Tibial artery (tissue), 4 donors: ENCODE results near the gene ELAVL4.
A peak's percentile ranks its signal among the peaks of the same experiment; 100 is the strongest.

Experiments
- DNase-seq, 2 donors: peaks; one replicate each; pipeline ENCODE4 v3.0.0-alpha.2; 2019
- H3K27ac ChIP-seq, 2 donors: fragments of 200-600 bp; sonication (generic) in 1 of 2; 1 replicate in 1 of 2; 2 replicates in 1 of 2; pipeline ENCODE4 v1.5.1; 2018 to 2019; ENCODE audit warnings: mild to moderate bottlenecking in 1 of 2
- H3K27me3 ChIP-seq, 2 donors: fragments of 200-600 bp; sonication (generic) in 1 of 2; one replicate each; pipeline versions ENCODE4 v1.5.1 to v1.6.0; 2016 to 2019
- H3K36me3 ChIP-seq, 3 donors: fragments of 200-600 bp; sonication (generic) in 2 of 3; one replicate each; pipeline ENCODE4 v1.5.1; 2016 to 2019; ENCODE audit warnings: mild to moderate bottlenecking in 2 of 3
- H3K4me1 ChIP-seq, 4 donors: fragments of 200-600 bp; sonication (generic) in 2 of 4; 1 replicate in 3 of 4; 2 replicates in 1 of 4; pipeline ENCODE4 v1.5.1; 2016 to 2019
- H3K4me3 ChIP-seq, 2 donors: fragments of 200-600 bp; sonication (generic) in 1 of 2; 1 replicate in 1 of 2; 2 replicates in 1 of 2; pipeline ENCODE4 v1.5.1; 2018 to 2019; ENCODE audit warnings: mild to moderate bottlenecking in 2 of 2
- H3K9me3 ChIP-seq, 3 donors: fragments of 200-600 bp; sonication (generic) in 1 of 3; one replicate each; pipeline ENCODE4 v1.5.1; 2016 to 2019
- CTCF ChIP-seq, 2 experiments: fragments of 200-600 bp in 1 of 2; fragments of 450-650 bp in 1 of 2; IDR thresholded peaks; one replicate each; pipeline ENCODE4 v1.5.1; 2017 to 2019; ENCODE audit warnings: antibody characterized with exemption in 2 of 2, mild to moderate bottlenecking in 1 of 2, moderate library complexity in 1 of 2
- intact Hi-C: fragments of 100-400 bp; cut with DNase I; formaldehyde crosslinking; loops from one replicate; pipeline ENCODE4 v1.15.0; 2023; ENCODE audit warnings: low total_unique reads

The ELAVL4 gene

GRCh38 chr1:50106095-50106761 is 2.5 kb upstream of the ELAVL4 start:
- Histone ChIP-seq H3K9me3 (no peaks in the 10 kb centered on the region), H3K27me3 (peaks cover 0 to 11% of the 10 kb centered on the region in 2 donors), H3K27ac (no peak overlapping the region), H3K36me3 (no peaks in the 10 kb centered on the region), H3K4me3 (no peak overlapping the region), H3K4me1 (peaks cover 0 to 4% (median 2%) of the 10 kb centered on the region in 4 donors)
- DNase-seq, result no peak
- intact Hi-C loops, result no loop called here
- no peak for TF ChIP-seq CTCF (IDR thresholded peaks at IDR 0.05)

- intact Hi-C loops, result no loop called here
- Histone ChIP-seq H3K27ac (no peak overlapping the region), H3K36me3 (no peaks in the 10 kb centered on the region), H3K4me3 (no peak overlapping the region), H3K4me1 (peaks cover 0 to 4% (median 2%) of the 10 kb centered on the region in 4 donors), H3K9me3 (no peaks in the 10 kb centered on the region), H3K27me3 (peaks cover 0 to 11% of the 10 kb centered on the region in 2 donors)
- TF ChIP-seq CTCF (IDR thresholded peaks at IDR 0.05), result no peak
- DNase-seq, result no peak
Observed at GRCh38 chr1:50109116-50109515, 396 bp downstream of the ELAVL4 start.

GRCh38 chr1:50109647-50110075 is 941 bp downstream of the ELAVL4 start:
- H3K36me3 ChIP-seq, result no peaks in the 10 kb centered on the region
- H3K4me1 ChIP-seq, result peaks cover 0 to 4% (median 2%) of the 10 kb centered on the region in 4 donors
- TF ChIP-seq CTCF (IDR thresholded peaks at IDR 0.05), result no peak
- intact Hi-C loops, result no loop called here
- H3K27ac ChIP-seq, result no peak overlapping the region
- no peak overlapping the region for H3K4me3 ChIP-seq
- no peaks in the 10 kb centered on the region for H3K9me3 ChIP-seq
- DNase-seq, result no peak
- H3K27me3 ChIP-seq, result peaks cover 0 to 11% of the 10 kb centered on the region in 2 donors

GRCh38 chr1:50110151-50110550 is 1.4 kb downstream of the ELAVL4 start:
- no peaks in the 10 kb centered on the region for H3K36me3 ChIP-seq
- peaks cover 0 to 11% of the 10 kb centered on the region in 2 donors for H3K27me3 ChIP-seq
- intact Hi-C loops, result no loop called here
- H3K4me1 ChIP-seq, result peaks cover 0 to 4% (median 2%) of the 10 kb centered on the region in 4 donors
- H3K4me3 ChIP-seq, result peak overlapping the region in 1 of 2 donors; percentile 3
- H3K9me3 ChIP-seq, result no peaks in the 10 kb centered on the region
- DNase-seq, result no peak
- no peak for TF ChIP-seq CTCF (IDR thresholded peaks at IDR 0.05)
- H3K27ac ChIP-seq, result no peak overlapping the region

- peaks cover 0 to 4% (median 2%) of the 10 kb centered on the region in 4 donors for H3K4me1 ChIP-seq
- H3K4me3 ChIP-seq, result peak overlapping the region in 1 of 2 donors; percentile 3
- TF ChIP-seq CTCF (IDR thresholded peaks at IDR 0.05), result no peak
- DNase-seq, result no peak
- H3K9me3 ChIP-seq, result no peaks in the 10 kb centered on the region
- H3K27ac ChIP-seq, result no peak overlapping the region
- H3K36me3 ChIP-seq, result no peaks in the 10 kb centered on the region
- peaks cover 0 to 11% of the 10 kb centered on the region in 2 donors for H3K27me3 ChIP-seq
- intact Hi-C loops, result no loop called here
Observed at GRCh38 chr1:50110656-50111055, 1.9 kb downstream of the ELAVL4 start.
